ENCODE results near the gene STING1.
"Not testable (repeated sequence)": the region's sequence is repeated elsewhere in the genome, so short reads cannot be mapped to it uniquely, and the experiment has no call there.

Gene STING1

DNA sequence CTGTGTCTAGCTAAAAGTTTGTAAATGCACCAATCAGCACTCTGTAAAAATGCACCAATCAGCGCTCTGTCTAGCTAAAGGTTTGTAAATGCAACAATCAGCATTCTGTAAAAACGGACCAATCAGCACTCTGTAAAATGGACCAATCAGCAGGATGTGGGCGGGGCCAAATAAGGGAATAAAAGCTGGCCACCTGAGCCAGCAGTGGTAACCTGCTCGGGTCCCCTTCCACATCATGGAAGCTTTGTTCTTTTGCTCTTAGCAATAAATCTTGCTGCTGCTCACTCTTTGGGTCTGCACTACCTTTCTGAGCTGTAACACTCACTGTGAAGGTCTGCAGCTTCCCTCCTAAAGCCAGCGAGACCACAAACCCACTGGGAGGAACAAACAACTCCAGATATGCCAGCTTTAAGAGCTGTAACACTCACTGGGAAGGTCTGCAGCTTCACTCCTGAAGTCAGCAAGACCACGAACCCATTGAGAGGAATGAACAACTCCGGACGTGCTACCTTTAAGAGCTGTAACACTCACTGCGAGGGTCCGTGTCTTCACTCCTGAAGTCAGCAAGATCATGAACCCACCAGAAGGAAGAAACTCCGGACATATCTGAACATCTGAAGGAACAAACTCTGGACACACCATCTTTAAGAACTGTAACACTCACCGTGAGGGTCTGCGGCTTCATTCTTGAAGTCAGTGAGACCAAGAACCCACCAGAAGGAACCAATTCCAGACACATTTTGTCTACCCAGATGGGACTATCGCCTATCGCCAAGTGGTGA is 20.7 kb upstream of the STING1 start:
- DNase-seq (ENCODE audit: low read depth in 1 of 2, low spot score in 1 of 2) = not testable (repeated sequence)

DNA sequence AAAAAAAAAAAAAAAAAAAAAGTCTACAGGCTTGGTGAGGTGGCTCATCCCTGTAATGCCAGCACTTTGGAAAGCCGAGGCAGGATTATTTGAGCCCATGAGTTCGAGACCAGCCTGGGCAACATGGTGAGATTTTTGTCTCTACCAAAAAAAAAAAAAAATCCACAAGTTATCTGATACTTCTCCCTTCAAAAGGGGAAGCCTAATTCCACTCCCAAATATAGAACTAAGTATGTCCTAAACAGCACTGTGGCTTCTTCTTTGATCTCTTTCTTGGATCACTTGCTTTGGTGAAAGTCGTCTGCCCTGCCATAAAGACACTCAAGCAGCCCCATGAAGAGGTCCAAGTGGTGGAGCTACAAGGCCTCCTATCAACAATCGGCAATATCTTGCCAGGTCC is 18.8 kb upstream of the STING1 start:
- no peak for DNase-seq (ENCODE audit: low read depth in 1 of 2, low spot score in 1 of 2)

DNA sequence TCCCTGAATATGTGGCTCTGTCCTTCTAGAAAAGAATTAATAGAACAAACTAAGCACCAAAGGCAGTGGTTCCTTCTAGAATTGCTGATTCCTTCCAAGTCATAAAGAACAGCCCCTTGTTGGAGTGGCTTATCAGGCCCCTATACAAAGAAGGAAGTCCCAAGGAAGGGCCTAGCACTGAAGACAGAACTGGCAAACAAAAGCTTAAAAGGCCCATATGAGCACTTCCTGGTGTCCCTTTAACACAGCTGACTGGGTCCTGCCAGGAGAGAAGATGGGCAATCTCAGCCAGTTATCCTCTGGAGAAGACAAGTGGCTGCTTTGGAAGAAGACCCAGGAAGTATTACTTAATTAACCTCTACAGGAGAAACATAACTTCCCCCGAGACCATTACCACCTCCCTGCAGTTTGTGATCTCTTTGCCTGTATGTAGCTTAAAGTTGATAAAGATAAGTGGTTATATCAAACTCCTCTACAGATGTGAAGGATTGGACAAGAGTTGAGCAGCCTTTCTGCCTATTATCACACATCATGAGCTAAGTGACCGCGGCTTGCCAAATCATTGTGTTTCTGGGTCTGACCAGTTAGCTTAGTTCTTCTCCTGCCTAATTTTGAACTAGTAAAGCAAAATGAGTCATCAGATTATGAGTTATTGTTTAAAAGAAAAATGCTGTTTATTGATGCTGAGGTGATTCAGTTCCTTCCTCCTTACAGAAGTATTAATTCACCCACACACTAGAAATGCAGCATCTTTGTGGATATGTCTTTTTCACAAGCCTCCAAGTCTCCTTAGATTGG is 13.3 kb upstream of the STING1 start:
- no peak for DNase-seq (ENCODE audit: low read depth in 1 of 2, low spot score in 1 of 2)

DNA sequence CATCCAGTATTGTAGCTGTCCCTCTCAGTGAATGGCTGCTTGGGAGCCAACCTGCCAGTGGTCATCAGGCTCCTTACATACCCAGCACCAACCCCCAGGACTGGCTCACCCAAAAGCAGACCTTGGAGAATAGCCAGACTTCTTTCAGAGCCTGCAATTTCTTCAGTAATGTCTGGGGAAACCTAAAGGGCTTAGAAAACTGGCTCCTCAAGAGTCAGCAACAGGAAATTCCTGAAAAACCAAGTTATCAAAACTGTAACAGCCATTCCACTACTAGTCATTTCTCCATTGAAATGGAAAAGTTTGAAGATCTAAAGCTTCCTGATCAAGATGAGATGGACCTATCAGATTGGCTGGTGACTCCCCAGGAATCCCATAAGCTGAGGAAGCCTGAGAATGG is 12.3 kb upstream of the STING1 start:
- DNase-seq (ENCODE audit: low read depth in 1 of 2, low spot score in 1 of 2) = no peak

DNA sequence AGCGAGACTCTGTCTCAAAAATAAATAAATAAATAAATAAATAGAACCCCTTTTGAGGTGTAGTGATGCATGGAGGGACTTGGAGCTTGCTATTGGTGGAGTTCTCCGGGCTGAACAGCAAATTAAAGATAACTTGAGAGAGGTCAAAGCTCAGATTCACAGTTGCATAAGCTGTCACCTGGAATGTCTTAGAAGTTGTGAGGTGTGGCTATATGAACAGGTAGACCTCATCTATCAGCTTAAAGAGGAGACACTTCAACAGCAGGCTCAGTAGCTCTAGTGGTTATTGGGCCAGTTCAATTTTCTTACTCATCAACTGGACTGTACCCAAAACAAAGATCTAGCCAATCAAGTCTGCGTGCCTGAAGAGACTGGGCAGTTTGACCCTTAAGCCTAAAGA is 11.7 kb upstream of the STING1 start:
- no peak for DNase-seq (ENCODE audit: low read depth in 1 of 2, low spot score in 1 of 2)

DNA sequence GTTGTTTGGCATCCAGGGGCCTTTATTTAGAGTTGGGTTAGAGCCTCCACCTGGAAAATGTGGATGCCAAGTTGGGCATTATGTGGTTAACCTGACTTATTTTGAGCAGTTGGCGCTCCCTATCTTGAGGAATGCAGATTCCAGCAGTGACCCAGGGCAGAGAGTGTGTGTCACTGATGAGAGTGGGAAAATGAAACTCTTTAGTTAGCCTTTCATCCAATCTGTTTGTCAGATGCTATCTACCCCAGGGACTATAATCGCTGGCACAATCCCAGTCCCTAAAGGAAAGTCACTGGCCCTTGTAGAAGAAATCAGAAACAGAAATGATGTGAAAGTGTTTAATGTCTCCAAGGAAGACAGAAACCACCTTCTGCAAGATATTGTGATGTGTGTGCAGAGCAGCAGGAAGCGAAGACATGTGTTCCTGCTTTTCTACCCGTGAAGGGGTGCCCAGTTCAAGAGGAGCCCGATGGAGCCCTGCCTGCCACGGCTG is 10.2 kb upstream of the STING1 start:
- no peak for DNase-seq (ENCODE audit: low read depth in 1 of 2, low spot score in 1 of 2)

DNA sequence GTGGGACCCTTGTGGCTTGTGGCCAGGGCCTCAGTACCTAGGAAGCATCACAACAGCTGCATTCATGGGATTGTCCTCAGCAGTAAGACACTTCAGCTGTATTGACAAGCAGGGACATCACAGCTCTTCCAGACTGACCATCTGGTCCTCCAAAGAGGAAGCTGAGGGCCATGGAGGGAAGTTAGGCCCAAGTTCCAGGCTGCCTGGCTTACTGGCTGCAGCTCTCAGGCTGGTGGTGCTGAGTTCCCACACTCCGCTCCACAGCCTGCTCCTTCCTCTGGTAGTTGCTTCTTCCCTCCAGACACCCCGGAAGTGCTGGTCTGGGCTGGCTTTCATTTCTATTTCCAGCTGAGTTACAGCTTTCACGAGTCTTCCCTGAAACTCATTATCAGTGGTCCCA is 5.7 kb upstream of the STING1 start:
- DNase-seq (ENCODE audit: low read depth in 1 of 2, low spot score in 1 of 2) = no peak

DNA sequence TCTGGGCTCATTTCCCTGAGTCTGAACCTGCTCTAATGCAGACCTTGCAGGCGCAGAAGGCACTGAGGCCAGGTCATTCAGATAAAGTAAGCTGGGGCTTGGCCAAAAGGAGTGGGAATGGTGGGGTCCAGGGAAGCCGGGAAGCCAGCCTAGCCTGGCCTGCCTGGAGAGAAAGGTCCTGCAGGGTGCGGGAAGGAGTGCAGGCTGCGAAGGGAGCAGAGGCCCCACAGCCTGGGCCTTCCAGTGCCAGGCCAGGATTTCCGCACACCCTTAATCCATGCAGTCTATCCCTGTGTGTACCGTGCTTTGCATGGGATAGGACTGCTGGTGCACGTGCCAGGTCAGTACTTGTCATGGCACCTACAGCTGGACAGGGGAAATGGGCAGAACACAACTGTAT is 3.6 kb upstream of the STING1 start:
- DNase-seq (ENCODE audit: low read depth in 1 of 2, low spot score in 1 of 2) = no peak

DNA sequence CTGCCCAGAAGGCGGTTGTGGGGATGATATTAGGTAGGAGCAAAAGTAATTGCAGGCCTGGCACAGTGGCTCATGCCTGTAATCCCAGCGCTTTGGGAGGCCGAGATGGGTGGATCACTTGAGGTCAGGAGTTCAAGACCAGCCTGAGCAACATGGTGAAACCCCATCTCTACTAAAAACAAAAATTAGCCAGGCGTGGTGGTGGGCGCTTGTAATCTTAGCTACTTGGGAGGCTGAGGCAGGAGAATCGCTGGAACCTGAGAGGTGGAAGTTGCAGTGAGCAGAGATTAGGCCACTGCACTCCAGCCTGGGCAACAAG is 291 bp upstream of the STING1 start:
- not testable (repeated sequence) for DNase-seq (ENCODE audit: low read depth in 1 of 2, low spot score in 1 of 2)

DNA sequence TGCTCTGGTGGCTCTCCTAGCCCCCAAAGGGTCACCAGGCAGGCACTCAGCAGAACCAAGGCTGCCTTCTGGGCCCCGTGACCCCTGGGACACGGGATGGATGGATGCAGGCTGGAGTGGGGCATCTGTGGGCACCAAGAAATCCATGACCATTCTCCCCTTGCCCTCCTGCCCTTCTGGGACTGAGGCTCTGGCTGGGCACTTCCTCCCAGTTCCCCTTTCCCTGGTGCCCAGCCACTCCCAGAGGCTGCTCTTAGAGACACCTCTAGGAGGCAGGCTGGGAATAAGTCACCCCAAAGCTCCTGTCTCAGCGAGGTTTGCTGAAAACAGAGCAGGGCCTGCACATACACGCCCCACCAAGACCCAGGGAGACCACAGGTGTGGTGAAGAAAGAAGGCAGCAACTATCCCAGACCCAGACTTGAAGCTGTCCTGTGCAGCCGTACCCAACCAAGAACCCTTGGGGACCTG is 943 bp downstream of the STING1 start:
- no peak for DNase-seq (ENCODE audit: low read depth in 1 of 2, low spot score in 1 of 2)

DNA sequence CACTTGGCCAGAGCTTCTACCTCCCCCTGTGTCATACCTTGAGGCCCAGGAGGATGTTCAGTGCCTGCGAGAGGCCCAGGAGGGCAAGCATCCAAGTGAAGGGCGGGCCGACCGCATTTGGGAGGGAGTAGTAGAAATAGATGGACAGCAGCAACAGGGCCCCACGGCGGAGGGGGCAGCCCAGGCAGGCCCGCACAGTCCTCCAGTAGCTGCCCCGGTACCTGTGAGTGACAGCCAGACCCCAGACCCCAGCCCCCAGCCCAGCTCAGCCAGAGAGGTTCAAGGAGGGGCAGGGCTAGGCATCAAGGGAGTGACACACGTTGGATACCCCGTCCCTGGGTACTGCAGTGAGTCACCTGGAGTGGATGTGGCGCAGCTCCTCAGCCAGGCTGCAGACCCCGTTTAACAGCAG is 1.4 kb downstream of the STING1 start:
- no peak for DNase-seq (ENCODE audit: low read depth in 1 of 2, low spot score in 1 of 2)

DNA sequence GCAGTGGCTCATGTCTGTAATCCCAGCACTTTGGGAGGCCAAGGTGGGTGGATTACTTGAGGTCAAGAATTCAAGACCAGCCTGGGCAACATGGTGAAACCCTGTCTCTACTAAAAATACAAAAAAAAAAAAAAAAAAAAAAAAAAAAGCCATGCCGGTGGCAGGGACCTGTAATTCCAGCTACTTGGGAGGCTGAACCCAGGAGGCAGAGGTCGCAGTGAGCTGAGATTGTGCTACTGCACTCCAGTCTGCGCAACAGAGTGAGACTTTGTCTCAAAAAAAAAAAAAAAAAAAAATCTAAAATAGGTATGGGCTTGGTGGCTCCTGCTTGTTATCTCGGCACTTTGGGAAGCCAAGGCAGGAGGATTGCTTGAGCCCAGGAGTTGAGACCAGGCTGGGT is 2.8 kb downstream of the STING1 start:
- not testable (repeated sequence) for DNase-seq (ENCODE audit: low read depth in 1 of 2, low spot score in 1 of 2)

DNA sequence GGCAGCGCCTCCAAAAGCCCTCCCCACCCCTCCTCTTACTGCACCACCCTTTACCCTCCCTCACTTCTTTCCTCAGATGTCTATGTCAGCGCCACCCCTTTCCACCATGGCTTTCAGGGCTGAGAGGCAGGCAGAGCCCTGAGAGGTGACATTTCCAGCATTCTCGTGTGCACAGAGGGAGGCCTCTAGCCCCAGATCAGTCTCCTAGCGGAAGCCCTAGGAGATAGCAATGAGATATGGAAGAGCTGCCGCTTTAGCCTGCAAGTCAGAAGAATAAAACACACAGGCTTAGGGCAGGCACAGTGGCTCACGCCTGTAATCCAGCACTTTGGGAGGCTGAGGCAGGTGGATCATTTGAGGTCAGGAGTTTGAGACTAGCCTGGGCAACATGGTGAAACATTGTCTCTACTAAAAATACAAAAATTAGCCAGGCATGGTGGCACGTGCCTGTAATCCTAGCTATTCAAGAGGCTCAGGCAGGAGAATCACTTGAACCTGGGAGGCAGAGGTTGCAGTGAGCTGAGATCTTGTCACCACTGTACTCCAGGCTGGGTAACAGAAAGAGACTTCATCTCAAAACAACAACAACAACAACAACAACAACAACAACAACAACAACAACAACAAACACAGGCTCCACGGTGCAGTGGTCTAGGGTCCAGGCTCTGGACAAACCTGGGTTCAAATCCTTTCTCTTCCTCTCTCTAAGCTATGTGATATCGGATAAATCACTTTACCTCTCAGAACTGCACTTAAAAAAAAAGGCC is 3.7 kb downstream of the STING1 start:
- DNase-seq (ENCODE audit: low read depth in 1 of 2, low spot score in 1 of 2) = not testable (repeated sequence)

DNA sequence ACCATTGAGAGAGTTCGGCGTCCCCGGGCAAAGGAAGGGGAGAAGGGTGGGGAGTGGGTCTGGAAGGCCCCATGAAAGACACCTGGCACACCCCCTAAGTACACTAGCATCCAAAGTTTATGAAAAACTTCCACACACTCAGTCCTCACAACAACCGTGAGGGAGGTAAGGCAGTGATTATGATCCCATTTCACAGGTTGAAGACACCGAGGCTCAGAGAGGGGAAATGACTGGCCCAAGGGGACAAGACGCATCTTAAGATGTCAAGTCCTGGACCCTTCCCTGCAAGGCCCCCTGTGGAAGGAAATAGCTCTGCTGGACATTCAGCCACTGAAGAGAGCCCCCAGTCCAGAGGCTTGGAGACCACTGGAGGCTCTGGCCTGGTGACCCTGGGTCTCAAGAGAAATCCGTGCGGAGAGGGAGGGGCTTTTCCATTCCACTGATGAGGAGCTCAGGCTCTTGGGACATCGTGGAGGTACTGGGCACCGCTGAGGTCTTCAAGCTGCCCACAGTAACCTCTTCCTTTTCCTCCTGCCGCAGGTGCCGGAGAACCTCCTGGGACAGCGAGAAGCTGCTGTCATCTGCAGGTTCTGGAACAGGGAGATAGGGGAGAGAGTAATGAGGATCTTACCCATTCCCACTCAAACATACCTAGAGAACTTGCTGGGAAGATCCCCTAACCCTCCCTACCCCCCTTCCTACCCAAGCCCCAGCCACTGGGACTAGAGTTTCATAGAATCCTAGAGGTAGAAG is 6.5 kb downstream of the STING1 start:
- no peak for DNase-seq (ENCODE audit: low read depth in 1 of 2, low spot score in 1 of 2)

DNA sequence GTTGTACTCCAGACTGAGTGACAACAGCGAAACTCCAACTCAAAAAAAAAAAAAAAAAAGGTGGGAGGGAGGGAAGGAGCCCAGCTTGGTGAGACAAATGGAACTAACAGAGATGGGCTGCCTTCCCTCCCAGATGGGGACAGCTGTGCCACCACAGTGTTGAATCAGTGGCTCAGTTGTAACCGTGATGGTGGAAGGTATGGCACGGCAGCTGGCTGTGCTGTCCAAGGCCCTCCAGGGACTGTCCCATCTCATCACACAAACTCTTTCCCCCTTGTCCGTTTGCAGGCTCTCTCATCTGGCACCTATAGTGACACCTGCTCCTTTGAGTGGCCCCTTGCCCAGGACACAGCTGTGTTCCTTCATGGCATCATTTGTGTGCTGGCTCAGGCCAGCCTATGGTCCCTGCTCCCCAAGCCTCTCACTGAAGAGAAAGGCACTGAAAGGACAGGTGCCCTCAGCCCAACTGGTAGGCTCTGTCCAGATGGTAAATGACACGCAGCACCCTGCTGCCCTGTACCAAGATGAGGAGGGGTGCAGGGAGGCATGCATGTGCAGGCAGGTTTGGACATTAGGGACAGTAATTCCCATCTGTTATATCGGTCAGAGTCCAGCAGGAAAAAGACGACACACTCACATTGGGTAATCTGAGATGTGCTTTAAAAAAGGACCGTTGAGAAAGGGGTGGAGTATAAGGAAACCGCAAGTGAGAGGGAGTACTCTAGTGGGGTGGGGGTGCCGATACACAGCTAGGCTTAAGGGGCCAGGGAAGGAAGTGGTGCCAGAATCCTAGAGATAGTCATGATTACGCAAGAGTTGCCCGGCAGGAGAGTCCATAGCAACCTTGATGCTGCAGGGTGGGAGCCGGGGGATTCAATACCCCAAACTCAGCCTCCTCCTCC is 7.4 kb downstream of the STING1 start:
- no peak for DNase-seq (ENCODE audit: low read depth in 1 of 2, low spot score in 1 of 2)

DNA sequence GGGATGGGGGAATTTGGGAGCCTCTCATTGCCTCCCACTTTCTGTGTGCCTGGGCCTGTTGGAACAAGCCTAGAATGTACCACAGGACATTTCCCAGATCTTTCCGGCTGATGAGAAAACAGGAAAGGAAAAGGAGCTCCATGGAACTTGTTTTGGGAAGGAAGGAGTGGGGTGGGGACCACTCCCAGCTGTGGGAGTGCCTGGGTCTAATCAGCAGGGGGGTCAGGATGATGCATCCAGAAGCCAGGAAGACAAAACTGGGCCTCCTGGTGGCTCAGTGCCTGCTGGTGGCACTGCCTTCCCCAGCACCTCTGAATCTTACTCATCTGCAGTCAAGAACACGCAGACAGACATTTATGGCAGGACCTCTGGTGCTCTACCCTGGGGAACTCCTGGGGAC is 9.0 kb downstream of the STING1 start:
- no peak for DNase-seq (ENCODE audit: low read depth in 1 of 2, low spot score in 1 of 2)

DNA sequence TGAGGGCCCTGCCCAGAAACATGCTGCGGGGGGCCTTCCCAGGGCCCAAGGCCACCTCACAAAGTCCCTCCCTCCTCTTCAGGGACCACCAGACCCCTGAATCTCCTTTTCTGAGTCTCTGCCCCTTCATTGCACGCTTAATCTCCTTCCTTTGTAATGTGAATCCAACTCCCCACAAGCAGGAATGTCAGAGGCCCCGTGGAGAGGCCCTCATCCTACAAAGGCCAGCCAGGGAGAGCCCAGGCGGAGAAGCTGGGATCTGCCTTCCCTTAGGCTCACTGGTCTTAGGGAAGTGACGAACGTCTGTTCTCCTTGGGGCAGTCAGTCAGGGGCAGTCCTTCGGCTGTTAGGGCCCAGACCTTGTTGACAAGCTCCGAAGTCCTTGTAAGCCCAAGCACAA is 9.5 kb downstream of the STING1 start:
- DNase-seq (ENCODE audit: low read depth in 1 of 2, low spot score in 1 of 2) = no peak

DNA sequence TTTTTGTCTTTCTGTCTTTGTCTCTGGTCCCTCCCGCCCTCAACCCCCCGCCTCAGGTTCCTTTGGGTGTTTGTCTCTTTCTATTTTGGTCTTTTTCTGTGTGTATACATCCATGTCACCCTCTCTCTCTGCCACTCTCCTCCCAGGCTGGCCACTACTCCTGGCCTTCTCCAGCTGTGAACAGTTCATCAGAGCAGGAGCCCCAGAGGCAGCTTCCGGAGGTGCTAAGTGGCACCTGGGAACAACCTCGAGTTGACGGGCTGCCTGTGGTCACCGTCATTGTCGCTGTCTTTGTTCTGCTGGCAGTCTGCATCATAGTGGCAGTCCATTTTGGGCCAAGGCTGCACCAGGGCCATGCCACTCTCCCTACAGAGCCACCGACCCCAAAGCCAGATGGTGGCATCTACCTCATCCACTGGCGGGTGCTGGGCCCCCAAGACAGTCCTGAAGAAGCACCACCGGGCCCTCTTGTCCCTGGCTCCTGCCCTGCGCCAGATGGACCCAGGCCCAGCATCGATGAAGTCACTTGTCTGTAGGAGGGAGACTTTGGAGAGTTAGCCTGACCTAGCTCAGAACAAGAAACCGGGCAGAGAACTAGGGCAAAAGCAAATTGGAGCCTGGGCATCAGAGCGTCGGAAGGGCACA is 10.1 kb downstream of the STING1 start:
- no peak for DNase-seq (ENCODE audit: low read depth in 1 of 2, low spot score in 1 of 2)

DNA sequence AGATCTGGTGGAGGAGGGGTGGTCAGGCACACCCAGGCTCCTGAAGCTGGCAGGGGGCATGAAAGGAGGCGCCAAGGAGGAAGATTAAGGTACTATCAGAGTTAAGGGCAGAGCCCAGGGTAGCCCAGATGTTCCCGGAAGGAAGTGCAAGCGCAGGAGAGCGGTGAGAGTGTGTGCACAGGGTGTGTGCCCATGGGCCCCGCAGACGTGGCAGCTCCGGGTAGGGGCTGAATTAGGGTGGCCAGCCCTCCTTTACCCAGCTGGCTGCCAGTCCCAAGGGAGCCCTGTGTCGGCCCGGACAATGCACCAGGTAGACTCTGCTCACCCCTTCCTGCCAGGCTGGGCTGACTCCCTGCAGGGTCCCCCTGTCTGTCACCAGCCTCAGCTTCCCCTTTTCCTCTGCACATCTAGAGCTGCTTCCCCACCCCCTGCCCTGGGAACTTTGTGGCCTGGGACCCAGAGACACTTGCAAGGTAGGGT is 11.7 kb downstream of the STING1 start, which contains the start of gene SMIM33:
Gene SMIM33 (plus strand): TSS at position 184 of the 480 bp plus-strand sequence. CDS start 118 bp downstream, at position 302.
- DNase-seq (ENCODE audit: low read depth in 1 of 2, low spot score in 1 of 2) = no peak
